ENCODE results near the gene MYLIP. TPM values are rescaled to one million over a fixed set of nuclear protein-coding genes. Genes with fewer than 3 reads are reported as not detected.

The MYLIP gene
- total and polyA plus RNA-seq, 2 donors (not counting 1 experiment from before 2014, with no cell fraction given): 40.6 to 104 TPM

GRCh38 chr6:16122197-16122596 is 6.7 kb upstream of the MYLIP start:
- intact Hi-C loops (cut with micrococcal nuclease): no loop called here
- Histone ChIP-seq H3K9ac (ENCODE audit: low read length) (no peak overlapping the region), H3K4me3 (ENCODE audit: control extremely low read depth in 1 of 5, extremely low read depth in 1 of 5, insufficient read depth in 1 of 5, low read depth in 2 of 5, low read length in 4 of 5) (no peak overlapping the region), H3K79me2 (ENCODE audit: control insufficient read depth, insufficient read depth, low read length) (no peaks in the 10 kb centered on the region), H3K27me3 (replicated peaks in 1 of 4; ENCODE audit: control extremely low read depth in 1 of 4, control insufficient read depth in 3 of 4, insufficient read depth in 4 of 4, low read length in 3 of 4) (no peaks in the 10 kb centered on the region), H3K36me3 (replicated peaks in 1 of 2; ENCODE audit: control extremely low read depth in 1 of 2, control insufficient read depth in 1 of 2, extremely low read depth in 1 of 2, insufficient read depth in 2 of 2, low read length in 1 of 2) (no peaks in the 10 kb centered on the region), H3K4me2 (replicated peaks; ENCODE audit: low read depth, low read length, poor library complexity, severe bottlenecking) (no peak overlapping the region), H2AFZ (ENCODE audit: insufficient read depth, low read depth, low read length, poor library complexity, severe bottlenecking) (no peak overlapping the region), H3K4me1 (ENCODE audit: control insufficient read depth in 2 of 2, insufficient read depth in 2 of 2, low read length in 2 of 2) (peaks cover 0 to 6% of the 10 kb centered on the region in 2 donors), H3K27ac (ENCODE audit: low read length in 2 of 2) (no peak overlapping the region), H4K20me1 (ENCODE audit: control insufficient read depth, insufficient read depth, low read length, poor library complexity, severe bottlenecking) (no peaks in the 10 kb centered on the region), H3K9me3 (ENCODE audit: control extremely low read depth in 1 of 3, control insufficient read depth in 2 of 3, insufficient read depth in 1 of 3, low read length in 2 of 3) (no peaks in the 10 kb centered on the region)
- ATAC-seq (ENCODE audit: low read depth): no peak
- Mint-ChIP-seq H3K4me1 (peaks cover 10% of the 10 kb centered on the region), H3K9me3 (ENCODE audit: insufficient read depth) (no peaks in the 10 kb centered on the region), H3K4me3 (no peak overlapping the region), H3K27ac (no peak overlapping the region), H3K27me3 (peaks cover 20% of the 10 kb centered on the region)
- TF ChIP-seq EZH2 (IDR thresholded peaks at IDR 0.05; ENCODE audit: borderline replicate concordance, insufficient read depth, low read depth, low read length, poor library complexity, severe bottlenecking) (no peak), CTCF (IDR thresholded peaks at IDR 0.05) (no peak)
- DNase-seq: no peak
- ChIA-PET POLR2A (no interaction called here), CTCF (interaction anchor here (1.0 kb wide), 1 partner anchor 431 kb away, joined by 3 read pairs; no protein-coding TSS in a partner anchor)

- Histone ChIP-seq H4K20me1 (ENCODE audit: control insufficient read depth, insufficient read depth, low read length, poor library complexity, severe bottlenecking) (peaks cover 6% of the 10 kb centered on the region), H3K4me3 (ENCODE audit: control extremely low read depth in 1 of 5, extremely low read depth in 1 of 5, insufficient read depth in 1 of 5, low read depth in 2 of 5, low read length in 4 of 5) (no peak overlapping the region), H3K79me2 (ENCODE audit: control insufficient read depth, insufficient read depth, low read length) (peaks cover 11% of the 10 kb centered on the region), H3K4me2 (replicated peaks; ENCODE audit: low read depth, low read length, poor library complexity, severe bottlenecking) (no peak overlapping the region), H3K27me3 (replicated peaks in 1 of 4; ENCODE audit: control extremely low read depth in 1 of 4, control insufficient read depth in 3 of 4, insufficient read depth in 4 of 4, low read length in 3 of 4) (no peaks in the 10 kb centered on the region), H3K36me3 (replicated peaks in 1 of 2; ENCODE audit: control extremely low read depth in 1 of 2, control insufficient read depth in 1 of 2, extremely low read depth in 1 of 2, insufficient read depth in 2 of 2, low read length in 1 of 2) (no peaks in the 10 kb centered on the region), H3K9ac (ENCODE audit: low read length) (no peak overlapping the region), H3K9me3 (ENCODE audit: control extremely low read depth in 1 of 3, control insufficient read depth in 2 of 3, insufficient read depth in 1 of 3, low read length in 2 of 3) (no peaks in the 10 kb centered on the region), H3K27ac (ENCODE audit: low read length in 2 of 2) (no peak overlapping the region), H3K4me1 (ENCODE audit: control insufficient read depth in 2 of 2, insufficient read depth in 2 of 2, low read length in 2 of 2) (peaks cover 5 to 10% of the 10 kb centered on the region in 2 donors), H2AFZ (ENCODE audit: insufficient read depth, low read depth, low read length, poor library complexity, severe bottlenecking) (no peak overlapping the region)
- POLR2A ChIA-PET: no interaction called here
- TF ChIP-seq EZH2 (IDR thresholded peaks at IDR 0.05; ENCODE audit: borderline replicate concordance, insufficient read depth, low read depth, low read length, poor library complexity, severe bottlenecking) (no peak), CTCF (IDR thresholded peaks at IDR 0.05) (no peak)
- no peak overlapping the region for H3K4me3 Mint-ChIP-seq
- CTCF ChIA-PET: interaction anchor here (0.5 to 12.2 kb wide), 2 partner anchors 82 to 432 kb away, joined by 3 to 123 read pairs; no protein-coding TSS in a partner anchor
- H3K27ac Mint-ChIP-seq: no peak overlapping the region
- peaks cover 17% of the 10 kb centered on the region for H3K27me3 Mint-ChIP-seq
- no peaks in the 10 kb centered on the region for H3K9me3 Mint-ChIP-seq (ENCODE audit: insufficient read depth)
- ATAC-seq (ENCODE audit: low read depth) (no peak), DNase-seq (no peak)
- 64% methylated on average over 5 of the region's 6 CpGs for WGBS (ENCODE audit: insufficient coverage)
- intact Hi-C loops (cut with micrococcal nuclease): loop anchor here (5.0 kb wide), 1 partner anchor 242 kb away; no protein-coding TSS in a partner anchor
- H3K4me1 Mint-ChIP-seq: peaks cover 17% of the 10 kb centered on the region
These were observed 4.4 kb upstream of the MYLIP start for GRCh38 chr6:16124198-16125180.

Data from B cell (primary cell).